Coronary artery (tissue), 2 donors: ENCODE data around the gene GNAS-AS1.

ENCODE experiments used
- DNase-seq: peaks from one replicate; pipeline ENCODE4 v3.0.0-alpha.2; 2017; ENCODE audit warnings: low spot score
- H3K27ac ChIP-seq, 2 donors: fragments of 200-600 bp; sonication (generic); one replicate each; pipeline ENCODE4 v1.5.1; 2016 to 2019
- H3K4me3 ChIP-seq: fragments of 200-600 bp; sonication (generic); 2 replicates; pipeline ENCODE4 v1.5.1; 2016; ENCODE audit warnings: mild to moderate bottlenecking, moderate library complexity
- TF ChIP-seq, protein P1 (sequence below): fragments of 200-600 bp; sonication (generic); IDR thresholded peaks from one replicate; pipeline ENCODE4 v1.5.1; 2019; ENCODE audit warnings: antibody characterized with exemption

GNAS-AS1 gene

GRCh38 chr20:58800134-58800871 is 50.4 kb downstream of the GNAS-AS1 start:
- TF ChIP-seq, protein P1, sequence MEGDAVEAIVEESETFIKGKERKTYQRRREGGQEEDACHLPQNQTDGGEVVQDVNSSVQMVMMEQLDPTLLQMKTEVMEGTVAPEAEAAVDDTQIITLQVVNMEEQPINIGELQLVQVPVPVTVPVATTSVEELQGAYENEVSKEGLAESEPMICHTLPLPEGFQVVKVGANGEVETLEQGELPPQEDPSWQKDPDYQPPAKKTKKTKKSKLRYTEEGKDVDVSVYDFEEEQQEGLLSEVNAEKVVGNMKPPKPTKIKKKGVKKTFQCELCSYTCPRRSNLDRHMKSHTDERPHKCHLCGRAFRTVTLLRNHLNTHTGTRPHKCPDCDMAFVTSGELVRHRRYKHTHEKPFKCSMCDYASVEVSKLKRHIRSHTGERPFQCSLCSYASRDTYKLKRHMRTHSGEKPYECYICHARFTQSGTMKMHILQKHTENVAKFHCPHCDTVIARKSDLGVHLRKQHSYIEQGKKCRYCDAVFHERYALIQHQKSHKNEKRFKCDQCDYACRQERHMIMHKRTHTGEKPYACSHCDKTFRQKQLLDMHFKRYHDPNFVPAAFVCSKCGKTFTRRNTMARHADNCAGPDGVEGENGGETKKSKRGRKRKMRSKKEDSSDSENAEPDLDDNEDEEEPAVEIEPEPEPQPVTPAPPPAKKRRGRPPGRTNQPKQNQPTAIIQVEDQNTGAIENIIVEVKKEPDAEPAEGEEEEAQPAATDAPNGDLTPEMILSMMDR: no peak
- no peak for DNase-seq
- H3K27ac ChIP-seq: no peak overlapping the region
- H3K4me3 ChIP-seq: no peak overlapping the region

DNA sequence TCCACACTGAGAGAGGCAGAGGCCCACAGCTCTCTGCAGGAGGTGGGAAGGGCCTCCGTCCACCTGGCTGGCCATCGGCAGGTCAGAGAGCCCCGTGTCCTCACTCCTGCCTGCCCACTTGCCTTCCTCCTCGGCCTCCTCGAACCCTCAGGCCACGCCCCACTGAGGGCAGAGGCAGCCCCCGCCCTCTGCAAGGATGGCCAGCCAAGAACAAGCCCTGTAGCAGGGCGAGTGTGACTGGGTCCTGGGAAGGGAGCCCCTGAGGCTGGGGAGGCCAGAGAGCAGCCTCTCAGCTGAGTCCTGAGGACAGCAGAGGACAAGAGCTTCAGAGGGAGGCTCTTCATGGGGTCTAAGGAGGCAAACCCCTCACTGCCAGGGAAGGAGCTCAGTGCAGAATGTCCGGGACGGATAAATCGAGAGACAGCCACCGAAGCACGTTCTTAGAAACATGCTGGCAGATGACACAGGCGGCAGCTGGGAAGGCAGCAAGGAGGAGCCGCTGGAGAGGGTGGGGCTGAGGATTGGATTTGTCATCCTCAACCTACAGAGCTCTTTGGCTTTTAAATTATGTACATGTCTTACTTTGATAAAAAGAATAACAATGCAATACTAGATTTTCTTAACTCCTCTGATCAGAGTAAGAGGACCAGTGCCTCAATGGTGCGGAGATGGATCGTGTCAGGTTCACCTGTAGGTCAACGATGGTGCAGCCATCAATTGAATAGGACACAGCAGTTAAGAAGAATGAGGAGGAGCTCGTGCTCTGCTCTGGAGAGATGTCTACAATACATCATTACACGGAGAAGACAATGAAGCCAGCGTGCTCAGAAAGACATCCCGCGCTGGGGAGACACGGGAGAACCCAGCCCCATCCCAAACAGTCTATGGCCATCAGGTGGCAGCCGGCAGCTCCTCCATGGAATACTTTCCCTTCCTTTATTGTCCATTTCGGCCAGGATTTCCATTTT is 53.0 kb downstream of the GNAS-AS1 start:
- no peak overlapping the region for H3K27ac ChIP-seq
- H3K4me3 ChIP-seq: no peak overlapping the region
- TF ChIP-seq, protein P1: no peak
- no peak for DNase-seq

DNA sequence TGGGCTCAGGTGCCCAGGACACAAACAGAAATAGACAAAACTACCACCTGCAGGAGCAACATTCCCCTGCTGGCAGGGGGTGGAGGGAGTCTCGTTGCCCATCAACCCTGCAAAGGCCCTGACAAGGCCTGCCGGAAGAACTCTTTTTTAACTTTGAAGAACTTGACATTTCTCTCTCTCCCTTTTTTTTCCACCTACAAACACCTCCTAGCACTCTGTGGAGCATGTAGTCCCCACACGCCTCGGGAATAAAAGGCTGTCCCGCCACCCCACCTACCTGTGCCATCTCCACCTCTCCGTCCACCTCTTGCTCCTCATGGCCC is 54.8 kb downstream of the GNAS-AS1 start:
- H3K27ac ChIP-seq: no peak overlapping the region
- no peak for DNase-seq
- TF ChIP-seq, protein P1: no peak
- no peak overlapping the region for H3K4me3 ChIP-seq

GRCh38 chr20:58795181-58795922 is 55.4 kb downstream of the GNAS-AS1 start:
- H3K27ac ChIP-seq: no peak overlapping the region
- TF ChIP-seq, protein P1: no peak
- DNase-seq: no peak
- H3K4me3 ChIP-seq: no peak overlapping the region

DNA sequence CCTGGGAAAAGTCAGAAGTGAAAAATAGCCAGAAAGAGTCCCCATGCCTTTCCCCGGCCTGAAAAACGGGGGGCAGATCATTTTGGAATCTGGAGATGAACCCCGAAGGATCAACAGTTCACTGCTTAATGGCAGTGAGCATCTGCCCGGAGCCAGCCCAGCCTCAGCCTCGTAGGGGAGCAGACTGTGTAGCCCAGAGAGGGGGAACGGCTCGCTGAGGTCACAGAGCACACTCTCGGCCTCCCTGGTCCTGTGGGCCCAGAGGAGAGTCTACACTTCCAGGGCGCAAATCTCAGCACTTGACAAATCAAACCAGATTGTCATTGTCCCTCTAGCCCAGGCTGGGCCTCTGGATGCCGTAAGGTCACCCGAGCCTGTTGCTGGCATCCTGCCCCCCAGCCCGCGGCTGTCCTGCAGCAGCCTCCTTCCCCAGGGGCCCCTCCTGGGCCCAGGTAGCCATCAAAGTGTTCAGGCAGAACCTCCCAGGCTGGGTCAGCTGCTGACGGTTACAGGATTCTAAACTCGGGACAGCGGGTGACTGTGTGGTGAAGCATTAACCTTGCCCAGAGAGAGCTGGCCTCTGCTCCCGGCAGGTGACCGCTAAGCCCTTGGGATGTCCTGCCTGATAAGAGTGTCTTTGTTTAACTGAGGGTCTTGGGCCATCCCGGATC is 56.1 kb downstream of the GNAS-AS1 start:
- Histone ChIP-seq H3K27ac (no peak overlapping the region), H3K4me3 (no peak overlapping the region)
- TF ChIP-seq, protein P1: no peak
- no peak for DNase-seq

GRCh38 chr20:58793512-58794420 is 56.9 kb downstream of the GNAS-AS1 start:
- no peak overlapping the region for H3K4me3 ChIP-seq
- TF ChIP-seq, protein P1: no peak
- DNase-seq: no peak

More at GRCh38 chr20:58793512-58794420, 56.9 kb downstream of the GNAS-AS1 start:
- no peak overlapping the region for H3K27ac ChIP-seq
